Measurements from ENCODE around the gene RAMAC. TPM values are rescaled to one million over a fixed set of nuclear protein-coding genes. Genes with fewer than 3 reads are reported as not detected.

RAMAC gene
- total and polyA plus RNA-seq, 10 of the 15 experiments (the other 5 are each of a cell fraction or from before 2014, with no cell fraction given) = 22.4 to 109 (median 41.7) TPM

DNA sequence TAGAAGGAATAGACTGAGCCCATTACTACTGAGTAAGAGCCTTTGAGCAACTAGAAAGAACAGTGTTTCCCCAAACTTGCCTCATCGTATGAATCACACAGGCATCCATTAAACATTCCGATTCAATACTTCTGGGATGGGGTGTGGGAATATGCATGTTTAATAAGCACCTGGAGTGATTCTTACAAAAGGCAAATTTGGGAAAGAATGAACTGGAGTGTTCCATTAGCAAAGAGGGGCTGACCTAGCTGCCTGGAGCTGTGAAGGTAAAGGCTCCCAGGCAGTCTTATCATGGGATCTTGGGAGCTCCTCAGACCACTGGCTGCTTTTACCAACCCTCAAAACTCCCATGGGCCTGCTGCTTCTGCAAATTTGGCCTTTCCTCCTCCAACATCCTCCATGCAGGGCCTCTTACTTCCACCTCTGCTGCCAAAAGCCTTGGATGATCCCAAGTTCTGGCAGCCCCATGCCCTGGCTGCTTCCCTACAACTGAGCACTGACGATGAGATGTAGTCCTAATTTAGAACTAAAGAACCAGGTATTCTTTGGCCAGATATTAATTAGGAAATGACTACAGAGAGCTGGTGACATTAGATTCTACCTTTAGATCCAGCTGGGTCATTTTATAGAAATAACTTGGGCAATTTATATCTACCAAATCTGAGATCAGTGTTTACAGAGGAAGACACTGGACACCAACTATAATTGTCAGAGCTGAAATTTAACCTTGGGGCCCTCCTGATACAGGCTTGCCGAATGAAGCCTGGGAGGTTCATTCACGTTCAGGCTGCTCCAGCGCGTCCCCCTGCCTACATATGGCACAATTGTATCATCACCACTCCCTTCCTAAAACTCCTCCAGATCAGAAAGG is 22.3 kb upstream of the RAMAC start (continued):
- TF ChIP-seq, protein P1, sequence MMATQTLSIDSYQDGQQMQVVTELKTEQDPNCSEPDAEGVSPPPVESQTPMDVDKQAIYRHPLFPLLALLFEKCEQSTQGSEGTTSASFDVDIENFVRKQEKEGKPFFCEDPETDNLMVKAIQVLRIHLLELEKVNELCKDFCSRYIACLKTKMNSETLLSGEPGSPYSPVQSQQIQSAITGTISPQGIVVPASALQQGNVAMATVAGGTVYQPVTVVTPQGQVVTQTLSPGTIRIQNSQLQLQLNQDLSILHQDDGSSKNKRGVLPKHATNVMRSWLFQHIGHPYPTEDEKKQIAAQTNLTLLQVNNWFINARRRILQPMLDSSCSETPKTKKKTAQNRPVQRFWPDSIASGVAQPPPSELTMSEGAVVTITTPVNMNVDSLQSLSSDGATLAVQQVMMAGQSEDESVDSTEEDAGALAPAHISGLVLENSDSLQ (IDR thresholded peaks at IDR 0.05) = no peak
- no peak for TF ChIP-seq SIX5 (IDR thresholded peaks at IDR 0.05; ENCODE audit: low read depth, low read length, severe bottlenecking)
- TF ChIP-seq ZNF24 (IDR thresholded peaks at IDR 0.05) = no peak
- TF ChIP-seq SMAD1 (IDR thresholded peaks at IDR 0.05; ENCODE audit: low read depth, partially characterized antibody) = no peak
- no peak for TF ChIP-seq BACH1 (IDR thresholded peaks at IDR 0.05; ENCODE audit: borderline replicate concordance)
- TF ChIP-seq NFYB (IDR thresholded peaks at IDR 0.05; ENCODE audit: insufficient read depth, low read depth, low read length) = no peak
- TF ChIP-seq NBN (IDR thresholded peaks at IDR 0.05) = no peak
- TF ChIP-seq EED (IDR thresholded peaks at IDR 0.05; ENCODE audit: low read depth) = no peak
- TF ChIP-seq, protein P2, sequence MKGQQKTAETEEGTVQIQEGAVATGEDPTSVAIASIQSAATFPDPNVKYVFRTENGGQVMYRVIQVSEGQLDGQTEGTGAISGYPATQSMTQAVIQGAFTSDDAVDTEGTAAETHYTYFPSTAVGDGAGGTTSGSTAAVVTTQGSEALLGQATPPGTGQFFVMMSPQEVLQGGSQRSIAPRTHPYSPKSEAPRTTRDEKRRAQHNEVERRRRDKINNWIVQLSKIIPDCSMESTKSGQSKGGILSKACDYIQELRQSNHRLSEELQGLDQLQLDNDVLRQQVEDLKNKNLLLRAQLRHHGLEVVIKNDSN (IDR thresholded peaks at IDR 0.05; ENCODE audit: borderline replicate concordance, extremely low read length, insufficient read depth, low read depth, low read length) = no peak

DNA sequence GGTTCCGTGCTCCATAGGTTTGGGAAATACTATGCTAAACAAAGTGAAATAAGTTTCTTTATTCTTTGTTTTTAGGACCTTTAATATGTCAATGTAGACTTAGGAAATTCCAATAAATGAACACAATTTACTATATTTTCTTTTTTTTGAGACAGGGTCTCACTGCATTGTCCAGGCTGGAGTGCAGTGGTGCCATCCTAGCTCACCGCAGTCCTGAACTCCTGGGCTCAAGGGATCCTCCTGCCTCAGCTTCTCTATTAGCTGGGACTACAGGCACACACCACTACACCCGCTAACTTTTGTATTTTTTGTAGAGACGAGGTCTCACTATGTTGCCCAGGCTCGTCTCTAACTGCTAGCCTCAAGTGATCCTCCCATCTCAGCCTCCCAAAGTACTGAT is 21.1 kb upstream of the RAMAC start:
- Histone ChIP-seq H3K4me3 (no peak overlapping the region), H3K9me3 (replicated peaks; ENCODE audit: control insufficient read depth, insufficient read depth, low read length) (no peaks in the 10 kb centered on the region), H3K27me3 (replicated peaks in 1 of 2; ENCODE audit: control insufficient read depth in 2 of 2, insufficient read depth in 2 of 2, low read length in 1 of 2) (peaks cover 0 to 1% of the 10 kb centered on the region in 2 experiments; a peak in 2 of 4 replicates), H3K27ac (ENCODE audit: control insufficient read depth, insufficient read depth) (no peak overlapping the region), H2AFZ (ENCODE audit: control insufficient read depth, low read depth, low read length) (no peak overlapping the region), H3K36me3 (ENCODE audit: control insufficient read depth in 2 of 2, insufficient read depth in 2 of 2, low read length in 1 of 2) (no peaks in the 10 kb centered on the region), H3K4me1 (ENCODE audit: control insufficient read depth, insufficient read depth, low read length) (peaks cover 13% of the 10 kb centered on the region), H3K9ac (ENCODE audit: control insufficient read depth, insufficient read depth, low read length) (no peak overlapping the region), H3K4me2 (ENCODE audit: control insufficient read depth, insufficient read depth) (no peak overlapping the region), H3K79me2 (ENCODE audit: control insufficient read depth, insufficient read depth, low read length) (no peaks in the 10 kb centered on the region), H4K20me1 (ENCODE audit: control insufficient read depth, insufficient read depth) (no peaks in the 10 kb centered on the region; the same call in 1 of the 2 replicates)
- intact Hi-C loops (cut with micrococcal nuclease; ENCODE audit: unreplicated experiment) (no loop called here), in situ Hi-C loops (cut with MboI) (no loop called here)
- FAIRE-seq (no peak), ATAC-seq (no peak), DNase-seq (ENCODE audit: low read depth, low spot score) (no peak)
- RAD21 ChIA-PET (ENCODE audit: unreplicated experiment) = no interaction called here
- BruUV-seq (replicated peaks) = no TSS peak
- 95% methylated on average over 5 of the region's 5 CpGs for WGBS (ENCODE audit: insufficient coverage, insufficient replicate concordance, low lambda C conversion rate, missing lambda C conversion rate)
- SMC1A ChIA-PET (ENCODE audit: uncharacterized antibody, unreplicated experiment) = no interaction called here
- POLR2A ChIA-PET = no interaction called here
- CTCF ChIA-PET = no interaction called here
- no peak for TF ChIP-seq EP300 (IDR thresholded peaks at IDR 0.05; ENCODE audit: borderline replicate concordance in 1 of 2, control insufficient read depth in 1 of 2, low read depth in 2 of 2, low read length in 2 of 2)
- TF ChIP-seq, protein P3, sequence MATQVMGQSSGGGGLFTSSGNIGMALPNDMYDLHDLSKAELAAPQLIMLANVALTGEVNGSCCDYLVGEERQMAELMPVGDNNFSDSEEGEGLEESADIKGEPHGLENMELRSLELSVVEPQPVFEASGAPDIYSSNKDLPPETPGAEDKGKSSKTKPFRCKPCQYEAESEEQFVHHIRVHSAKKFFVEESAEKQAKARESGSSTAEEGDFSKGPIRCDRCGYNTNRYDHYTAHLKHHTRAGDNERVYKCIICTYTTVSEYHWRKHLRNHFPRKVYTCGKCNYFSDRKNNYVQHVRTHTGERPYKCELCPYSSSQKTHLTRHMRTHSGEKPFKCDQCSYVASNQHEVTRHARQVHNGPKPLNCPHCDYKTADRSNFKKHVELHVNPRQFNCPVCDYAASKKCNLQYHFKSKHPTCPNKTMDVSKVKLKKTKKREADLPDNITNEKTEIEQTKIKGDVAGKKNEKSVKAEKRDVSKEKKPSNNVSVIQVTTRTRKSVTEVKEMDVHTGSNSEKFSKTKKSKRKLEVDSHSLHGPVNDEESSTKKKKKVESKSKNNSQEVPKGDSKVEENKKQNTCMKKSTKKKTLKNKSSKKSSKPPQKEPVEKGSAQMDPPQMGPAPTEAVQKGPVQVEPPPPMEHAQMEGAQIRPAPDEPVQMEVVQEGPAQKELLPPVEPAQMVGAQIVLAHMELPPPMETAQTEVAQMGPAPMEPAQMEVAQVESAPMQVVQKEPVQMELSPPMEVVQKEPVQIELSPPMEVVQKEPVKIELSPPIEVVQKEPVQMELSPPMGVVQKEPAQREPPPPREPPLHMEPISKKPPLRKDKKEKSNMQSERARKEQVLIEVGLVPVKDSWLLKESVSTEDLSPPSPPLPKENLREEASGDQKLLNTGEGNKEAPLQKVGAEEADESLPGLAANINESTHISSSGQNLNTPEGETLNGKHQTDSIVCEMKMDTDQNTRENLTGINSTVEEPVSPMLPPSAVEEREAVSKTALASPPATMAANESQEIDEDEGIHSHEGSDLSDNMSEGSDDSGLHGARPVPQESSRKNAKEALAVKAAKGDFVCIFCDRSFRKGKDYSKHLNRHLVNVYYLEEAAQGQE (IDR thresholded peaks at IDR 0.05; ENCODE audit: low read depth, low read length) = no peak
- TF ChIP-seq, protein P4, sequence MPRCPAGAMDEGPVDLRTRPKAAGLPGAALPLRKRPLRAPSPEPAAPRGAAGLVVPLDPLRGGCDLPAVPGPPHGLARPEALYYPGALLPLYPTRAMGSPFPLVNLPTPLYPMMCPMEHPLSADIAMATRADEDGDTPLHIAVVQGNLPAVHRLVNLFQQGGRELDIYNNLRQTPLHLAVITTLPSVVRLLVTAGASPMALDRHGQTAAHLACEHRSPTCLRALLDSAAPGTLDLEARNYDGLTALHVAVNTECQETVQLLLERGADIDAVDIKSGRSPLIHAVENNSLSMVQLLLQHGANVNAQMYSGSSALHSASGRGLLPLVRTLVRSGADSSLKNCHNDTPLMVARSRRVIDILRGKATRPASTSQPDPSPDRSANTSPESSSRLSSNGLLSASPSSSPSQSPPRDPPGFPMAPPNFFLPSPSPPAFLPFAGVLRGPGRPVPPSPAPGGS (IDR thresholded peaks at IDR 0.05; ENCODE audit: borderline replicate concordance, insufficient read depth, low read depth, low read length, poor library complexity, severe bottlenecking) = no peak
- no peak for TF ChIP-seq ZNF274 (IDR thresholded peaks at IDR 0.05; ENCODE audit: insufficient read depth, insufficient read length)
